HG02763 (cell line): ENCODE results near the gene ZC3H12C.
"Not testable (repeated sequence)": the region's sequence is repeated elsewhere in the genome, so short reads cannot be mapped to it uniquely, and the experiment has no call there.

Experiments used
- ATAC-seq: cut with Tn5 transposase; IDR thresholded peaks from one replicate; pipeline ENCODE4 v1.9.1; 2021; ENCODE audit warnings: mild to moderate bottlenecking, moderate library complexity; ENCODE audit not compliant: unreplicated experiment

ZC3H12C gene

GRCh38 chr11:110176366-110177085 is 83.3 kb downstream of the ZC3H12C start:
- ATAC-seq = no peak

DNA sequence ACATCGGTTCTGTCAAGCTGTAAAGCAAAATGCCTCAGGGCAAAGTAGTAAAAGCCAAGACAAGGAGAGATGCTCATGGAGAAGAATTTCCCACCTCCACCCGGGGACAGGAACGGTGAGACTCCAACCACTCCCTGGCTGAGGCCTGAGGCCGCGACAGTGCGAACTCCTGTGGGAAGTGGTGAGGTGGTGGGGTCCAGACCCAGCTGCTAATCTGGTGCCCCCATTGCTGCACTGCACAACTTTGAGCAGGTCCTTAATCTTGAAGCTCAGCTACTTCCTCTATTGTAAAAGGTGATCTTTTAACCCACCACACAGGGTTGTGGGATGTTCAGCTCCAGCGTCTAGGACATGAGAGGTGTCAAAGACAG is 83.9 kb downstream of the ZC3H12C start:
- ATAC-seq = no peak

- no peak for ATAC-seq
Measured at GRCh38 chr11:110179064-110179463, 85.9 kb downstream of the ZC3H12C start.

- ATAC-seq = no peak
Measured at GRCh38 chr11:110182886-110183285, 89.7 kb downstream of the ZC3H12C start.

GRCh38 chr11:110184456-110184855 is 91.3 kb downstream of the ZC3H12C start:
- ATAC-seq = no peak

- ATAC-seq = no peak
Measured at GRCh38 chr11:110185121-110185591, 92.0 kb downstream of the ZC3H12C start.

- ATAC-seq = no peak
Measured at GRCh38 chr11:110185599-110185998, 92.4 kb downstream of the ZC3H12C start.

DNA sequence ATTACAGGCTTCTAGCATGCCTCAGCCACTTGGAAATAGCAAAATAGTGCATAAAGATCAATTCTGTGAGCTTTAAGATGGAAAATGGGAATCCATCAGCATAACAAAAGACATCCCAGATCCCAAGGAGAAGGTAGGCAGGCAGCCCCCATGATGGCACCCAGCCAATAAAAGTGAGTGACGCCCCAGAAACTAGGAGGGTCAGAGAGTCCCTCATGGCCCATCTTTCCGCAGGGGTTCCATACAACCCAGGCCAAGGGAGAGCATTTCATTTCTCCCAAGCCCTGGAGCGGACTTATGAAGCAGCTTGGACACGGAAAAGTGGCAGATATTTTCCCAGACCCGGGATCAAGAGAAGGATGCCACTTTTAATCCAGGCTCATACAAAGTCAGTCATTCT is 93.3 kb downstream of the ZC3H12C start:
- ATAC-seq = no peak

DNA sequence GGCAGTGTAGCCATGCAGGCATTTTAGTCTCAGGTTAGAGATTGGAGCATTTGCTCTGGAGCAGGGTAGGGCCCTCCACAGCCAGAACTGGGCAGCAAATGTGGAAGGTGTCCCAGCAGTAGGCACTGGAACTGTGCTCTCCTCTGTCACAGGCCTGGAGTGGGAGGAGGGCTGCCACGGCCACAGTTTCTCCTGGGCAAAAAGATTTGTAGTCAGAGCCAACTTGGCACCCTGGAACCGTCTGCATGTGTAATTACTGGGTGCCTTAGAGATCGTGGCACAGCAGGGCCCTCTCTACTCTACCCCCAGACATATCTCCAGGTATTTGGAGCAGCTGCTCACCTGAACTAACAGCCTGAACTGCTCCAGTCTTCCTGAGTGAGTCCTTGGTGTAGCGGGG is 93.7 kb downstream of the ZC3H12C start:
- no peak for ATAC-seq

- ATAC-seq = no peak
Measured at GRCh38 chr11:110187731-110188130, 94.5 kb downstream of the ZC3H12C start.

- ATAC-seq = no peak
Measured at GRCh38 chr11:110190885-110191284, 97.7 kb downstream of the ZC3H12C start.

DNA sequence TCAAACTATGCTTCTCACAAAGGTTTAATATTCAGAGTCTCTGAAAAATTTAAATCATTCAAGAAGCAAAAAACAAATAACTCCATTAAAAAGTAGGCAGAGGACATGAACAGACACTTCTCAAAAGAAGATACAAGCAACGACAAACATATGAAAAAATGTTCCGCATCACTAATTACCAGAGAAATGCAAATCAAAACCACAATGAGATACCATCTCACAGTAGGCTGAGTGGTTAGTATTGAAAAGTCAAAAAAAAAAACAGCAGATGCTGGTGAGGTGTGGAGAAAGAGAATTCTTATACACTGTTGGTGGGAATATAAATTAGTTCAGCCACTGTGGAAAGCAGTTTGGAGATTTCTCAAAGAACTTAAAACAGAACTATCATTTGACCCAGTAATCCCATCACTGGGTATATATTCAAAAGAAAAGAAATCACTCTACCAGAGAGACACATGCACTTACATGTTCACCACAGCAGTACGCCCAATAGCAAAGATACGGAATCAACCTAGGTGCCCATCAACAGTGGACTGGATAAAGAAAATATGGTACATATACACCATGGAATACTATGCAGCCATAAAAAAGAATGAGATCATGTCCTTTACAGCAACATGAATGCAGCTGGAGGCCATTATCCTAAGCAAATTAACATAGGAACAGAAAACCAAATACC is 99.6 kb downstream of the ZC3H12C start:
- not testable (repeated sequence) for ATAC-seq

- not testable (repeated sequence) for ATAC-seq
Measured at GRCh38 chr11:110194211-110194766, 101.1 kb downstream of the ZC3H12C start.

DNA sequence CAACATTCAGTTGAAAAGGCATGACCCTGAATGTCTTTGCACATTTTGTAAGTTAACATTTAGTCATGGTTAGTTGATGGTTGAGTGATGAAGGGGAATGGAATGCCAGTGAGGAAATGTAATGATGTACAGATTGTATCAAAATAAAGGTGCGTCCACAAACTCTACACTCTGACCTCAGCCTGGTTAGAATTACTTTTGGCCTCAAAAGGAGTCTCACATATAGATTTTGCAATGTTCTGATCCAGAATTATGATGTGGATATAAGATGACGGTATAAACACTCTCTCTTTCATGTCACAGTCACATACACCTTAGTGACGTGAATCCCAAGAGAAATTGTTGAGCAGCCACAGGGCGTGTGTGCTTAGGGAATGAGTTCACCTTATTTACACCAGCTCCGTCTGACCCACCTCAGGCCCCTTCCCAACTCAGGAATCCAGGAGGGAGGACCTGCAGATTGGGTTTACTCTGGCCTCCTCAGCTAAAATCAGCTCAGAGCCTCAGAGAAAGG is 103.1 kb downstream of the ZC3H12C start:
- no peak for ATAC-seq

DNA sequence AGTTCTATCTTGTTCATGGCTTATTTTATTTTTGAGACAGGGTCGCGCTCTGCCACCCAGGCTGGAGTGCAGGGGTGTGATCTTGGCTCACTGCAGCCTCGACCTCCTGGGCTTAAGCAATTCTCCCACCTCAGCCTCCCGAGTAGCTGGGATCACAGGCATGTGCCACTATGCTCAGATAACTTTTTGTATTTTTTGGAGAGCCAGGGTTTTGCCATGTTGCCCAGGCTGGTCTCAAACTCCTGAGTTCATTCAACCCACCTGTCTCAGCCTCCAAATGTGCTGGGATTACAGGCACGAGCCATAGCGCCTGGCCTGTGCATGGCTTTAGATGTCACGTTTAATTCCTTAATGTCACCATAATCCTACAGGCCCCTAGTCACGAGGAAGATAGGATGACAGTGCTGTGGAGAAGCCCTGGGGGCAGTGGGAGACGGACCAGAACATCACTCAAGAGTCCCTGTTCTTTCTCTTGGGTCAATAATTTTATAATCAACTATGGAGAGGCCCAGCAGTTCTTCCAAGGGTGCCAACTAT is 103.8 kb downstream of the ZC3H12C start:
- no peak for ATAC-seq

DNA sequence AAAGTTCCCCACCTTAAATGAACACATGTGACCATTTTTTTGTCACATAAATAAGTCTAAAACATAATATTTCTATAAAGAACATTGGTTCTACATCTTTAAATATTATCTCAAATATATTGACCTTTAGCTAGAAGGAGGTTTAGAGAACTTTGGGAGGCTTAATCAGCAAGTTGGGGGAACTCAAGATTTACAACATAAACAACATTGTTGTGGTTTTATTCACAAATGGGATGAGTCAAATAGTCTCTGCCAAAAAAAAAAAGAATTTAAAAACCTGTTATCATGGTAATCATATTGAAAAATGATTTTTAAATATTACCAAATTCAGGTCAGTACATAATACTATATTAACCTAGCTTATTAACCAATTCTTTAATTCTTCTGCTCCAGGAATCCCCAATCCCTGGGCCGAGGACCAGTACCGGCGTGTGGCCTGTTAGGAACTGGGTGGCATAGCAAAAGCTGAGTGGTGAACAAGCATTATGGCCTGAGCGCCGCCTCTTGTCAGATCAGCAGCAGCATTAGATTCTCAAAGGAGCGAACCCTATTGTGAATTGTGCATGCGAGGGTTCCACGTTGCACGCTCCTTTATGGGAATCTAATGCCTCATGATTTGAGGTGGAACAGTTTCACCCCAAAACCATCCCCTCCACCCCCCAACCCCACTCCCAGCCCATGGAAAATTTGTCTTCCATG is 105.0 kb downstream of the ZC3H12C start:
- no peak for ATAC-seq

DNA sequence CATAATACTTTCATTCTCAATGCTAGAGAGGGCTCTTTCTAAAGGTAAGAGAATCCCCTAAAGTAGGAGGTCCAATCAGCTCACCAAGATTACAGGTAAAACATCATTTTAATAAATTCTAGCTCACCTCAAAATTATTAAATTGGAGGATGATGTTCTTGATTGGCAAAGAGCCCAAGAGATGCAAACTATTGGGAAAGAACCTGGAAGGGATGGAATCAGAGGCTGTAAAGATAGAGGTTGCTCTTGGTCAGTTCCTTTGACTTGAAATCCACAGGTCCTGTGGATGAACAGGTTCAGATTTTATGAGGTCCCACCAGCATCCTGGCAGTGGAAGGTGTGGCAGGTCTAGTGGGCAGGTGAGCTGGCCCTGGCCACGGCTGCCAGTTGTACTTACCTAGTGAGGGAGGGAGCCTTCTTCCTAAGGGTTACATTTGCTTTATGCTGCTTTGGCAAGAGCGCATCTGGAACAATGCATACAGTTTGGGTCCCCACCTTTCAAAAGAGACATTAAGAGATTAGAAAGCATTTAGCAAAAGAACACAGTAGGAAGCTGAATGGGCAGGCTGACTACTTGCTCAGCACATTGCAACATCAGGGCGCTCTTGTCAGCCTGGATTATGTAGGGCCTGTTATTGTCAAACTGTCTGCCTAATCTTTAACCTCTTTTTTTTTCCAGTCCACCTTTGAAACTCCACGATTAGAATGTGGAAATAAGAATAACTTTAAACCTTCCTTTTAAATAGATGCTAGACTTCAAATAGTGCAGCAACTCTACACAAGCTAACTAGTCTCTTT is 106.2 kb downstream of the ZC3H12C start:
- ATAC-seq = no peak

DNA sequence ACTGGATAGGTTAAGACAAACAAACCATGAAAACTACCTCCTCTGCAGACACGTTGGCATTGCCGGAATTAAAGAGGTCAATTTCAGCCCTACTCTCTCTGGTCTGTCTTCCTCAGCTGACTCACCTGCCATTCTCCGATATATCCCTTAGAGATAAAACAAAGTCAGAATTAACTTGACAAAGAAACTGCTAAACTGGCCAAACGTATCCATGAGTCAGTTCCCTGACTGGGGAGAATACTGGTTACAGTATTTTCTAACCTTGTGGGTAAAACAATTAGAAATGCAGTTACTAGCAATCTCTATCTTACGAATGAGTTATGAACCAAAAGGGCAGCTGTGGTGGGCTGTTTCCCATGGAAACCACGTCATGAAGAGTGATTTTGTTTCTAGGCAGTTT is 107.0 kb downstream of the ZC3H12C start:
- ATAC-seq = no peak

GRCh38 chr11:110200836-110201235 is 107.6 kb downstream of the ZC3H12C start:
- ATAC-seq = no peak

- no peak for ATAC-seq
Measured at GRCh38 chr11:110207123-110207522, 113.9 kb downstream of the ZC3H12C start.
